ENCODE results near the gene LRRFIP1. TPM values are rescaled to one million over a fixed set of nuclear protein-coding genes. Genes with fewer than 3 reads are reported as not detected.
"Not testable (repeated sequence)": the region's sequence is repeated elsewhere in the genome, so short reads cannot be mapped to it uniquely, and the experiment has no call there.

The LRRFIP1 gene
- total RNA-seq, 2 donors from 2014 or later = 69.3 to 99.6 TPM

DNA sequence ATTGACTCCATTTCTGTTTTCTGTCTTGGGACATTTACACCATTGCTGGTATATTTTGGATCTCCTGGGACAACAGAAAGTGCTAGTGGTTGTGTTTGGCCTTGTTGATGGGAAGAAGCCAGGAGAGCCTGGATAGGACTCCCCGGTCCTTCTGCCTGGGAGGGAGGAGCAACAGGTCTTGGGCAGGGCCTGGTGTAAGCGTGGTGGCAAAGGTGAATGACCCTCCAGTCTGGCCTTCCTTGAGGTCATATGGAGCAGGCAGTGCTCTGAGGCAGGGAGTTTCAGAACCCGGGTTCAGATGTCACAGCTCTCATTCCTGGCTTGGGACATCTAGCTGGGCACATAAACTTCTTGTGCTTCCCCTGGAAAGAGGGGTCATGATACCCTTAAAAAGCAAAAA is 115.2 kb downstream of the LRRFIP1 start:
- ATAC-seq (no peak), DNase-seq (no peak)
- intact Hi-C loops (cut with DNase I) = loop anchor here in 1 of 2 donors (5.0 kb wide), 1 partner anchor 140 kb away; no protein-coding TSS in a partner anchor

DNA sequence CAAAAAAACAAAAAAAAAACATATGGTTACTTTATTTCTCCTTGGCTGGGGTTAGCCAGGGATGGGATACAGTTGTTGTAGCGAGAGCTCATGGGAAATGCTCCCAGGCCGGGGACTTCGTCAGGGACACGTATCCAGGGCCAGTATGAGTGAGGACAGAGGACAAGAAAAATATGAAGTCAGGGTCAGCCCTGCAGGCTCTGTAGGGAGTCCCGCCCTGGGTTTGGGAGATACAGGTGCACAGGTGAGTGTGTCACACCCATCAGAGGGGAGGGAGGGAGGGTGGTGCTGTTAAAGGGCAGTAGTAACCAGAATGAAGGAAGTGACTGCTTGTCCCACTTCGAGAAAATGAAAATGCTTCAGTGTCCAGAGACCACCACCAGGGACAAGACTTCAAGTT is 115.6 kb downstream of the LRRFIP1 start:
- no peak for DNase-seq
- intact Hi-C loops (cut with DNase I) = loop anchor here in 1 of 2 donors (5.0 kb wide), 1 partner anchor 141 kb away; no protein-coding TSS in a partner anchor
- no peak for ATAC-seq

GRCh38 chr2:237743561-237744269 is 116.3 kb downstream of the LRRFIP1 start:
- ATAC-seq (no peak), DNase-seq (no peak)
- intact Hi-C loops (cut with DNase I) = loop anchor here in 1 of 2 donors (2.0 to 5.0 kb wide), 3 partner anchors 71 to 163 kb away; no protein-coding TSS in a partner anchor

DNA sequence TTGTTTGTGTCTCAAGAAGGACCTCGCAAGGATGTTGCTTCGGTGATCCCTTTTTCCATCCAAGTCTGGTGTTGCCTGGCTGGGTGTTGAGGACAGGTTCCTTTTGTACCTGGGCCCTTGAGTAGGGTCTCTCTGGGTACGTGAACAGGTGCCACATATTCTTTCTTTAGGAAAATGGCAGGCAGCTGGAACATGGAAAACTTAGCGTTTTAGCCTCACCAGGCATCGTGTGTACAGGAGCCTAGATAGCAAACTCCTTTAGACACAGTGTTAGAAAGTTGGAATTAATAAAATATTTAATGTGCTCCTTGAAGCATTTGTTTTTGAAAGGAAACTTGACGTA is 116.9 kb downstream of the LRRFIP1 start:
- DNase-seq = no peak
- intact Hi-C loops (cut with DNase I) = loop anchor here in 1 of 2 donors (2.0 to 5.0 kb wide), 3 partner anchors 71 to 163 kb away; no protein-coding TSS in a partner anchor
- ATAC-seq = no peak

DNA sequence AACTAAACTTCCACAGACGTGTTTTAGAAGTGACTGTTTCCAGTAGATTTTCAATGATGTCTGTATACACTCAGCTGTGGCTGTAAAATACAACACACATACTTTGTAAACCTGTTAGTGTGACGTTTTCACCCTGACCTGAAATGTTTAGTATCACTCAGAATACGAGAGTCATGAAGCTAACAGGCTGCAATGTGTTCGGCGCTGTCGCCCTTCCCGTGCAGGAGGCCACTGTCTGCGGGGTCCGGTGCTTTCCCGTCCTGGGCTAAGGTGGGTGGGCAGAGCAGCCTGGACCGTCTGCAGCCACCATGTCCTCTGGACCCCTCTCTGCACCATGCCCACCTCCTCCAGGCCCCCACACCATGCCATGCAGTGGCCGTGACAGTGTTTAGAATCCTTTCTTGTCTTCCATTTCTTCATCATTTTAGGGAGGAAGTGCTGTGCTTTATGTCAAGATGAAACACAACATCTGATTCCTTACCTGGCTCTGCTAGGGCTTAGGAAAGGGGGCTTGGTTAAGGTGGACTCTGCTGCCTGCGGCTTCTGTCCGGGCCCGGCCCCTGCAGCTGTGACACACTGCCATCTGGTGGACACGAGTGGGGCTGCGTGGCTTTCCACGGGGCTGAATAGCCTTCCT is 117.3 kb downstream of the LRRFIP1 start:
- DNase-seq = peak; percentile 80
- ATAC-seq = peak; percentile 83 to 88

GRCh38 chr2:237745250-237745613 is 117.8 kb downstream of the LRRFIP1 start:
- DNase-seq (no peak), ATAC-seq (no peak)
- intact Hi-C loops (cut with DNase I) = loop anchor here (2.0 to 5.0 kb wide), 4 partner anchors 72 to 164 kb away; no protein-coding TSS in a partner anchor

More for the DNA sequence above, 117.3 kb downstream of the LRRFIP1 start:
- intact Hi-C loops (cut with DNase I) = loop anchor here (2.0 to 5.0 kb wide), 5 partner anchors 72 to 164 kb away; no protein-coding TSS in a partner anchor

GRCh38 chr2:237746302-237747080 is 119.1 kb downstream of the LRRFIP1 start:
- intact Hi-C loops (cut with DNase I) = loop anchor here in 1 of 2 donors (5.0 kb wide), 2 partner anchors 74 to 164 kb away; no protein-coding TSS in a partner anchor
- ATAC-seq = no peak
- no peak for DNase-seq

DNA sequence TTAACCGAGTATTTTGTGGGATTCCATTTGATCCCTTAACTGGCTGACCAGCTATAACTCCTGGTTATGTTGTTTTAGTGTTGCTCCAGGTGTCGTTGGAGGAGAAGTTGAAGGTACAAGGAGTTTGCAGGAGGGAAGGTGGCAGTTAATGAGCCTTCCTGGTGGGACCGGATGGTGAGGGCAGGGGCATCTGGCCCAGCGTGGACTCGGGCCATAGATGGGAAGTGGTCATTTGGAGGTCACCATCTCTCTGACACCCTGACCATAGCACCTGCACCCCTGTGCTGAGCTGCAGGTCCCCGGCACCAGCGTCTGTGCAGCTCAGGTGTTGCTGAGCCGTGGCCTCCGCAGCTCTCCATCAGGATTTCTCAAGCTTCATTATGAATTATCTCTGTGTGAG is 119.8 kb downstream of the LRRFIP1 start:
- DNase-seq (no peak), ATAC-seq (no peak)
- intact Hi-C loops (cut with DNase I) = loop anchor here in 1 of 2 donors (5.0 kb wide), 2 partner anchors 75 to 165 kb away; no protein-coding TSS in a partner anchor

DNA sequence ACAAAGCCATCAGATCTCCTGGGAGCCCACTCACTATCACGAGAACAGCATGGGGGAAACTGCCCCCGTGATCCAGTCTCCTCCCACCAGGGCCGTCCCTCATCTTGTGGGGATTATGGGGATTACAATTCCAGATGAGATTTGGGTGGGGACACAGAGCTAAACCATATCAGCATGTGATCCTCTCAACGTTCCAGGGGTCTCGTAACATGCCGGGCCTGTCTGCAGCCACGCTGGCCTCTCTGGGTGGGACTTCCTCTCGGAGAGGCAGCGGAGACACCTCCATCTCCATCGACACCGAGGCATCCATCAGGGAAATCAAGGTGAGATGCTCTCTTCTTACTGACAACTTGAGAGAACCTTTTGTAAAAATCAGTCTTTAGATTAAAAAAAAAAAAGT is 121.6 kb downstream of the LRRFIP1 start:
- no peak for ATAC-seq
- intact Hi-C loops (cut with DNase I) = loop anchor here in 1 of 2 donors (5.0 kb wide), 2 partner anchors 77 to 167 kb away; no protein-coding TSS in a partner anchor
- DNase-seq = no peak

DNA sequence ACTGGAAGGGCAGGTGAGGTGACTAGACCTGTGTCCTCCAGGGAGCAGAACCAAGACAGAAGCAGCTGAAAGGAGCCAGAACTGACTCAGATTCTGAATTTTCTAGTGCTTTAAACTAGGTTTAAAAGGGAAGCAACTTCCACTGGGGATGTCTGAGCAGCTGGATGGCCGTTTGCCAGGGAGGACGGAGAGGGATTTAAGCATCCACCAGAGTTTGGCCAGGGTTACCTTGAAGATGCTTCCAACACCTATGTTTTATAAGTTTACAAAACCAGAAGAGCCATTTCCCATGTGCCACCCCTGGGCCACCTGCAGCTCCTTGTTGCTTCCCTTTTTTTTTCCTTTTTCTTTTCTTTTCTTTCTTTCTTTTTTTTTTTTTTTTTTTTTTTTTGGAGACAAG is 122.6 kb downstream of the LRRFIP1 start:
- DNase-seq = no peak
- ATAC-seq = no peak

DNA sequence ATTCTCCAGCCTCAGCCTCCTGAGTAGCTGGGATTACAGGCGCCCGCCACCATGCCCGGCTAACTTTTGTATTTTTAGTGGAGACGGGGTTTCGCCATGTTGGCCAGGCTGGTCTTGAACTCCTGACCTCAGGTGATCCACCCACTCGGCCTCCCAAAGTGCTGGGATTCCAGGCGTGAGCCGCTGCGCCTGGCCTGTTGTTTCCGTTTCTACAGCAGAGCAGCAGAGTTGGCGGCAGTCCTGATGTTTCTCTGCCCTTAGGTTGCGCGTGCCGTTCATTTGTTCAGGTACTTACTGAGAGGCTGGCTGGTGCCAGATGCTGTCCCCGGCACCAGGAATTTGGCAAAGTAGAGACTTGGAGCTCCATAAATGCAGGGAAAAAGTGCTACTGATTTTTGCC is 123.1 kb downstream of the LRRFIP1 start:
- DNase-seq; intact Hi-C loops (cut with DNase I); ATAC-seq: not testable (repeated sequence)

More for the DNA sequence above, 122.6 kb downstream of the LRRFIP1 start:
- intact Hi-C loops (cut with DNase I) = loop anchor here in 1 of 2 donors (5.0 kb wide), 2 partner anchors 78 to 168 kb away; no protein-coding TSS in a partner anchor

GRCh38 chr2:237752761-237753165 is 125.4 kb downstream of the LRRFIP1 start:
- no peak for DNase-seq
- peak in 1 of 2 donors; percentile 41 for ATAC-seq
- intact Hi-C loops (cut with DNase I) = no loop called here

DNA sequence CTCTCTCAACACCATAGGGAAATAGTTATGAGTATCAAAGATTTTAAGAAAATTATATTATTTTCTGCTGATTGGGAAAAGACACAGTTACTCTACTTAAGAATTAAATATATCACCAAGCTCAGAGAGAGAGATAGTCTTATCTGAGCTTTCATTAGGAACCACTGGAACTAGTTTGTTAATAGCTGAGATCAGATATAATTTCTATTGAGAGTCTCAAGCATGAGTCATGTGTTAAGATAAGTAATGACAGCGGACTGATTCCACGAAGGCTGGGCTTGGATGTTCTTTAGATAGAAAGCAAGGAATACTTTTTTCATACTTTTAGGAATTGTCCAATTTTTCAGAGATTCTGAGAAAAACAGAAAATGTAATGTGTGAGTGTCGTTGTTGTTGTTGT is 126.8 kb downstream of the LRRFIP1 start:
- intact Hi-C loops (cut with DNase I) = no loop called here
- no peak for DNase-seq
- ATAC-seq = peak in 1 of 2 donors; percentile 59

- intact Hi-C loops (cut with DNase I) = no loop called here
- ATAC-seq (peak in 1 of 2 donors; percentile 21), DNase-seq (no peak)
Measured at GRCh38 chr2:237754626-237755248, 127.3 kb downstream of the LRRFIP1 start.

DNA sequence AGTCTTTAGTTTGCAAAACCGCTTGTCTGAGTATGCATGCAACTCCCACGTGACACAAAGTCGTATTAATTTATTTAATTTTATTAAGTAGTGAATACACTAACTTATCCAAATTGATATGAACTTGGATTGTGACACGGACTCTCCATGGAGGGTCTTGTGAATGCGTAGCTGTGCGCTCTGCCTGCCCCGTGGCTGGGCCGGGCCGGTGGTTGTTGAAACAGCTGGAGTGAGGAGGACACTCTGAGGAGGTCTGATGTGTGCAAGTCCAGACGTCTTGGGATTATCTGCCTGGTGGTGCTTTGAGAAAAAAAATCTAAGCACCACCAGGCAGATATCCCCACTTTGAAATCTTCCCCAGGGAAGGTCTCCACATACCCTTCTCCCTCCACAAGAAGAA is 130.2 kb downstream of the LRRFIP1 start:
- intact Hi-C loops (cut with DNase I) = no loop called here
- DNase-seq (no peak), ATAC-seq (no peak)

GRCh38 chr2:237758185-237758584 is 130.8 kb downstream of the LRRFIP1 start:
- DNase-seq (no peak), ATAC-seq (peak in 1 of 2 donors; percentile 25)
- intact Hi-C loops (cut with DNase I) = no loop called here

DNA sequence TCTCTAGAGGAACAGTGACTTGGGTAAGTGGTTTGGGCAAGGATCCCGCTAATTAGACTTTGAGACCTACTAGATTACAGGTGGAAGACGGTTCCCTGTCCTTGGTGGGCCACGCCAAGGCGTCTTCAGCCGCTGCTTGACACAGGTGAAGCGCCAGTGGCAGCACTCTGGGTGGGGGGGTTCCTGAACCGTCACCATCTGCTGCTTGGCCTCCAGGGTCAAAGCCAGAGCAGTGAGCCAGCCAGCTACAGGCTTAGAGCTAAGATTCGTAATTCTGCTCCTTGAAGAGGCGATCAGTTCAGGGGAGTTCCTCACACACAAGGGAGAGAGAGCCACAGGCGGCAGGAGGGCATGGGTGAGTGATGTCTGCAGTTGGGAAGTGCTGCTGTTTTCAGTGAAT is 131.8 kb downstream of the LRRFIP1 start:
- ATAC-seq (no peak), DNase-seq (no peak)
- intact Hi-C loops (cut with DNase I) = no loop called here

- DNase-seq = no peak
- ATAC-seq = no peak
- intact Hi-C loops (cut with DNase I) = no loop called here
Measured at GRCh38 chr2:237760506-237761502, 133.4 kb downstream of the LRRFIP1 start.

All from left cardiac atrium (tissue), 4 donors.